HG03095 (cell line): ENCODE results near the gene SF3B1.
"Not testable (repeated sequence)": the region's sequence is repeated elsewhere in the genome, so short reads cannot be mapped to it uniquely, and the experiment has no call there.

ENCODE experiments used
- ATAC-seq: cut with Tn5 transposase; IDR thresholded peaks from one replicate; pipeline ENCODE4 v1.9.1; 2021; ENCODE audit warnings: moderate library complexity; ENCODE audit not compliant: unreplicated experiment

The SF3B1 gene

DNA sequence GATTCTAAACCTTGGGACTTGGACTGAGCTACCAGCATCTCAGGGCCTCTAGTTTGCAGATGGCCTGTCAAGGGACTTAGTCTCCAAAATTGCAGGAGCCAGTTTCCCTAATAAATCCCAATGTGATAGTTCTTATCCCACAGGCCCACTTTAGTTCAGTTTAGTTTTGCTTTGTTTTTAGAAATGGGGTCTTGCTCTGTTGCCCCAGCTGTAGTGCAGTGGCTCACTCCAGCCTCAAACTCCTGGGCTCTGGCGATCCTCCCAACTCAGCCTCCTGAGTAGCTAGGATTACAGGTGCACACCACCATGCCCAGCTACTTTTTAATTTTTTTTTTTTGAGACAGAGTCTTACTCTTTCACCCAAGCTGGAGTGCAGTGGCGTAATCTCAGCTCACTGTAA lies 2.6 kb upstream of the SF3B1 start:
- ATAC-seq = no peak

DNA sequence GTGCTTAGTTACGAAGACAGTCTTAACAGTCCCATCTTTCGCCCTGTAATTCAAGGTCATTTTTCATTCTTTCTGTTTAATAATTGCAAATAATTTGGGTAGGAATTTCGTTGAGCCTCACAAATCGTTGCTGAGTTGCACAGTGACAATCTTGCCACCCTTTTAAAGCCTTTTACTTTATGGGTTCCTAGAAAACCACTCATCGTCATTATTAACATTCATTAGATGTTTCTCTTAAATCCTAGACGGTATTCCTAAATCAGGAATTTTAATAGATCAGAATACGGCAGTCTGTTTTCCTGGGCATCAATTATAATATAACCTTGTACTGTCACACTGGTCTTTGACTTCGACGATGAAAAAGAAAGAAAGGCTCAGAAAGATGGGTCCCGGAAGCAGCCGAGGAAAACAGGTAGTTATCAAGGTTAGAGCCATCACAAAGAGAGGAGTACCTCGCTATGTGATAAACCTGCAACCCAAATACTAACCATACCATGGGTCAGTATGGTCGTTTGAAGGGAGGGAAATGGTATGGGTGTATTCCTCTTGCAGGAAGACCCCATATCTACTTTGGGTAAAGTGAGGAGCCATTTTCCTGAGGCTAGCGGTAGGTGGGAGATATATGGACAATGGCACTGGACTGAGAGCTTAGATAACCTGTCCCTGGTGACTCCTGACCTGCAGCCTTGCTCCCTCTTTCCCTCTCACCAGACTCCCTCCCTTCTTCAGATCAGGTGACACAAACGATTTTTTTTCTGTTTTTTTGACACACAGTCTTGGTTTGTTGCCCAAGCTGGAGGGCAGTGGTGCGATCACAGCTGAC lies 981 bp upstream of the SF3B1 start:
- ATAC-seq = no peak

DNA sequence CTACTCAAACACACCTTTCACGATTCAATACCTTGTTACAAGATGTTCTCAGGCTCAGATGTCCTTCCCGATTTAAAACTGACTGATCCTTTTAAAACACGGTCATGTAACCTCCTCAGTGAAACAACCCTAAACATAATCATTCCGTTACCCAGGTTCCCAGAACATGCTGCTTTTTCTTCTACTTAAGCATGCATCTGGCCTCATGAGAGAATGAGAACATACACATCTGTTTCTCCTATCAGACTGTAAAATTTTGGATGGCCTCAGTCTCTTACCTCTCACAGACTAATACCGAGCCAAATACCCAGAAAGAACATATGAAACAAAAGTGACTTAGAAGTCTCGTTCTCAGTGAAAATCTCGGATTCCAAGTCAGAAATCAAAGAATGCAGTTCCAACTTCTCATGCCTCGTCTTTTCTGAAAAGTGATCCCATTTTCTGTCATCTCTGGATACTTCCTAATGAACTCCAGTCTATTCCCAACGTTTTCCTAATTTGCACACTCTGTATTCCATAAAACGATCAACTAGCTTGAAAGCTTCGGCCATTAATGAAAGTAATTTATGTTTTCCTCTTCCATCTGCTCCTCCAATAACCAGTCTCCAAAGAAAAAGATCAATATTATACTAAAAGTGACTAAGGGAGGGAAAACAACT lies 919 bp downstream of the SF3B1 start:
- ATAC-seq = no peak

DNA sequence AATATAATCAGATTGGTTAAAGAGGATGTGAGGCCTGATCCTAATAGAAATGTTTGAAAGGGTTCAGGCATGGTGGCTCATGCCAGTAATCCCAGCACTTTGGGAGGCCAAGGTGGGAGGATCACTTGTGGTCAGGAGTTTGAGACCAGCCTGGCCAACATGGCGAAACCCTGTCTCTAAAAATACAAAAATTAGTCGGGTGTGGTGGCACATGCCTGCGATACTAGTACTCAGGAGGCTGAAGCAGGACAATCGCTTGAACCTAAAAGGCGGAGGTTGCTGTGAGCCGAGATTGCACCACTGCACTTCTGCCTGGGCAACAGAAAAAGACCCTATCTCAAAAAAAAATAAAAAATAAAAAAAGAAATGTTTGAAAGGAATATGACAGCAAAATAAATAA lies 2.3 kb downstream of the SF3B1 start:
- ATAC-seq = not testable (repeated sequence)

DNA sequence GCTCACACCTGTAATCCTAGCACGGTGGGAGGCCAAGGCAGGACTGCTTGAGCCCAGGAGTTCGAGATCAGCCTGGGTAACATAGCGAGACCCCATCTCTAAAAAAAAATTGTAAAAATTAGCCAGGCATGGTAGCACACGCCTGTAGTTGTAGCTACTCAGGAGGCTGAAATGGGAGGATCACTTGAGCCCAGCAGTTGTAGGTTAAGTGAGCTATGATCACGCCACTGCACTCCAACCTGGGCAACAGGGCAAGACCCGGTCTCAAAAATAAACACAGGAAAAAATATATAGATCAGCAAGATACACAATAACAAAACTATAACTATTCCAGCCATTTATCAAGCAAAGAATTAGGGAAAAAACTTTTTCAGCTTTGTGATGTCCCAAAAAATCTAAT lies 3.0 kb downstream of the SF3B1 start:
- ATAC-seq = no peak

DNA sequence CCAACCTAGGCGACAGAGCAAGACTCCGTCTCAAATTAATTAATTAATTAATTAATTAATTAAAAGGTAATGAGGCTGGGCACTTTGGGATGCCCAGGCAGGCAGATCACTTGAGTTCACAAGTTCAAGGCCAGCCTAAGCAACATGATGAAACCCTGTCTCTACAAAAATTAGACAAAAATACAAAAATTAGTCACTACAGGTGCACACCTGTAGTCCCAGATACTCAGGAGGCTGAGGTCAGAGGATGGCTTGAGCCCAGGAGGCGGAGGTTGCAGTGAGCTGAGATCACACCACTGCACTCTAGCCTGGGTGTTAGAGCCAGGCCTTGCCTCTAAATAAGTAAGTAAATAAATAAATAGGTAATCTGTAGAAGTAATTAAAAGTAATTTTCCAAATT lies 6.8 kb downstream of the SF3B1 start:
- ATAC-seq = no peak

DNA sequence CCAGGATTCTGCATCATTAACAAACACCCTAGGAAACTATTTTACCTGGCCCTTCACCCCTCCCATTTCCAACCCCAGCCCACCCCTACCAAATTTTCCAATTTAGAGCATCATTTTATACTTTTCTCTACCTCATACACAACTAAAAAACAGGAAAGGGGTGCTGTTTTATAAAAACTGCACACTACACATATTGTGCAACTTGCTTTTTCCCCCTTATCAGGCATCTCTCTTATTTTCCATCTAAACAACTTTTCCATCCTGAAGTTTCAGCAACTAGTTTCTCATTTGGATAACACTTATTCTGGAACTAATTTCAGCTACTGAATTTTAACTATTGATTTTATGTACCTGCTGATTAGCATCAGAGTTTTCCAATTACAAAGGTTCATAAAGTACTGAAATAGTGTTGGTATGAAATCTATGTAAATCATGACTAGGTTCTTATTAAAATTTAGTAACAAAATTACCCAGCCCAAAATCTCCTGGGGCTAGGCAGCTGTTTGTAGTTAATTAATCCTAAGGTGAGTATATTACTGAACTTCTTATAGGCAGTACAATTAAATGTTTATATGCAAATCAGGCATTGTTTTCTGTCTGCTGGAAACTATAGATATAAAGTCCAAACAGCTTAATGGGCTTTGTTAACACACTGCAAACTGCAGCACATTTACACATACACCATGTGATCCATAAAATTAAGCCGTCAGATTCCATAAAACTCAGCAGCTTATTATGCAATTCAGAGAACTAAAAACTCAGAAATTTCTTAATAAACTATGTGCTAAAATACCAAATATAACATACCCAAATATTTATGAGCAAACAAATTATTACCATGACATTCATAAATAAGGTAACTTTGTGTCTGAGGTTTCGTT lies 7.9 kb downstream of the SF3B1 start:
- ATAC-seq = no peak

DNA sequence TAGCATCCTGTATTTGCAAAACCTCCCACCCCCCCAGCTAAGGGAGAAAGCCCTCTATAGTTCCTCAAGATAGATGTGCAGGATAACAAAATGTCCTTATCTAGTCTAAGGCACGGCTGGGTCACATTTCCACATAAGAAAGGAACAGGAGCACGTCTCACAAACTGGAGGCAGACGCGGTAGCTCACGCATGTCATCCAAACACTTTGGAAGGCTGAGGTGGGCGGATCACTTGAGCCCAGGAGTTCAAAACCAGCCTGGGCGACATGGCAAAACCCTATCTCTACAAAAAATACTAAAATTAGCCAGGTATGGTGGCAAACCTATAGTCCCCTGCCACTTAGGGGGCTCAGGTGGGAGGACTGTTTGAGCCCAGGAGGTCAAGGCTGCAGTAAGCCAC lies 9.3 kb downstream of the SF3B1 start:
- ATAC-seq = no peak

DNA sequence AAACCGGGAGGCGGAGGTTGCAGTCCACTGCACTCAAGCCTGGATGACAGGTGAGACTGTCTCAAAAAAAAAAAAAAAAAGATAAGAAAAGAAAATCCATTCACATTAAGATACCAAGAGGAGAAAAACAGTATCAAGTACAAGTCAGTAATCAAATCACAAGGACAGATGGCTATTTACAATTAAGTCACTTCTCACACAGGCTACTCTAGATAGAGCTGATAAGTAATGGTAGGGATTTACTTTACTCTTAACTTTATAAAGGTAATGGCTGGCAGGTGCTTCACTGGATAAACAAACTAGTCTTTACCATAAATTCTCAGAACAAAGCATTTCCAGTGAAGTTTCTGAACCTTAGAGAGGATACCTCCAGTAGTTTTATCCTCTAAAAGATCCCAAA lies 11.5 kb downstream of the SF3B1 start:
- no peak for ATAC-seq

DNA sequence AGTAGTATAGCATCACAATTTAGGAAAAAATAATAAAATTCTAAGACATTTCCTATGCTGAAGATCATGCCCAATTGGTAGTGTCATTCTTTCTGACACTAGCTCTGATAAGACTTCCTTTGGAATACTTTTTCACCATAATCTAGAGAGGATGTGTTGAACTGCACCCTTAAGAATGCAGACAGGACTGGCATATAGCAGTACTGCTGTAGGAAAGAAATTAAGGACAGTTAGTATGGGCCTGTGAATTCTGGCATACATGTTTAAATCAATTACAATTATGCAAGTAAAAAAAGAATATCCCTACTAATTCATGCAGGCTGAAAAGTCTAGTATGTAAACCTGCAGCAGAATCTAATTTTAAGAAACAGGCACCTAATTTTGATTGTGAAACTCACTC lies 15.4 kb downstream of the SF3B1 start:
- no peak for ATAC-seq

DNA sequence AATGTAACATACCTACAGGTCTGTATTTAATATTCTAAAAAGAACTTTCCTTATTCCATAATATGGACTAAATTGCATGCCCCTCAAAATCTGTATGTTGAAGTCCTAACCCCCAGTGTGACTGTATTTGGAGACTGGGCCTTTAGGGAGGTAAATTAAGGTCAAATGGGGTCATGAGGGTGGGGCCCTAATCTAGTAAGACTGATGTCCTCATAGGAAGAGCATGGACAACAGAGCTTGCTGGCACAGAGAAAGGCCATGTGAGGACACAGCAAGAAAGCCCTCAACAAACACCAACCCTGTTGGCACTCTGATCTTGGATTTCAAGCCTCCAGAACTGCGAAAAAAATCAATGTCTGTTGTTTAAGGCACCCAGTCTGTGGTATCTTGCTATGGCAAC lies 18.6 kb downstream of the SF3B1 start:
- ATAC-seq = no peak

DNA sequence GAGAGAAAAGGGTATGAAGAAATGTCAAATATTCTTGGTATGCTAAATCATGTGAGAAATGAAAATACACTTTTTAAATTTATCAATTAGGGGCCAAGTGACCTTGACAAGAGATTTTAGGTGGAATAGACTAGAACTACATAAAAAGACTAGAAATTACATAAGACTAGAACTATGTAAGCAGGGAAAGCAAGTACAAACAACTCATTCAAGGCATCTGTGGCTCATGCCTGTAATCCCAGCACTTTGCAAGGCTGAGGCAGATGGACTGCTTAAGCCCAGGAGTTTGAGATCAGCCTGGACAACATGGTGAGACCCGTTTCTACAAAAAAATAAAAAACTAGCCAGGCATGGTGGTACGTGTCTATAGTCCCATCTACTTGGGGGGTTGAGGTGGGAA lies 20.3 kb downstream of the SF3B1 start:
- no peak for ATAC-seq

DNA sequence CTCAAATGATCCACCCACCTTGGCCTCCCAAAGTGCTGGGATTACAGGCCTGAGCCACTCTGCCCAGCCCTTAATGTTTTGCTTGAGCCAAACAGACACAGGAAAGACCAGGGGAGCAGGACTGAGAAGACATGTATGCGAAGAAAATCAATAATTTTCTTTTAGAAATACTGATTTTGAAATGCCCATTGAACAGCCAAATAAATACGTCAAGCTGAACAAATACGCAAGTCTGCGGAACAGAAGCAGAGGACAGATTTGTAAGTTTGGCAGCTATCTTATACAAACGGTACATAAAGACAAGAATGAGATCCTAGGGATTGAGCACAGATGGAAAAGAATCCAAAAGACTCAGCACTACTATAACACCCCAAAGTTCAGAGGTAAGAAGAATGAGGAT lies 20.8 kb downstream of the SF3B1 start:
- ATAC-seq = no peak

DNA sequence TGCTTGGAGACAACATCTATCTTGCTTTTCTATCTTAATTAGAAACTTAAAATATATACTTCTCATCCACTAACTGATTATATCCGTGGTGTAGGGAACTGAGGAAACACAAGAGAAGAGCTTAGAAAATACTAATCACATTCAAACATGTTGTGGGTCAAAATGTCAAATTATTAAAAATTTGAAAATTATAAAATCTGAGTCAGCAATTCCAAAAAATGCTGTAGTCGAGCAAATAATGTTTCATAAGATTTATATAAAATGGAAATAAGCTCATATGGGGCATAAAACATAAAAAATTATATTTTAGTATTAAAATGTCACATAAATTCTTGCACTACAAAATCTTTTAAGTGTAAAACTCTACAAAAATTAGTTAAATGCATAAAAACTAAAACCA lies 29.2 kb downstream of the SF3B1 start:
- no peak for ATAC-seq

DNA sequence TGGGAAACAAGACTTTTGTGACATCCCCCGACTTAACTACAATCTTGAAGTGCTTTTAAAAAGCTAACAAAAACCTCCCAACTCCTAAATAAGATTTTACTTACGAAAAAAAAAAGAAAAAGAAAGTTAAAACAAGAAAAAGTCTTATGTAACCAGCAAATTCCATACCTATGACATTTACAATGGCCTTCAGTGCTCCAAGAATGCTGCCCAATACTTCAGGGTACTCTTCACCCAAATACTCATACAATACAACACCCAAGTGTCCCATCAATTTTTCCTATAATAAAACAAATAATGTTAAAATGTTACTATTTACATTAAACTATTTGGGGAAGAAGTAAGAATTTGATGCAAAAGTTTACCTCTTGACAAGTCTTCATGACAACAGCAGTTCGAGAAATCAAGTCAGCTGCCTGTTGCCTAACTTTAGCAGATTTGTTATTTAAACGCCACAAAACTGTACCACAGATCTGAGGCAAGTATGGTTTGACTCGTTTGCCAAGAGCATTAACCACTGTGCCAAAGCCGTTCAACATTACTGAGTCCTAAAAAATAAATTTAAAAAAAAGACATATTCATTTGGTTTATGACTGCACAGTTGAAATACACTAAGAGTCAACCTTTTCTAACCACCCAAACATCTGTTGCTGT lies 34.8 kb downstream of the SF3B1 start:
- ATAC-seq = no peak

DNA sequence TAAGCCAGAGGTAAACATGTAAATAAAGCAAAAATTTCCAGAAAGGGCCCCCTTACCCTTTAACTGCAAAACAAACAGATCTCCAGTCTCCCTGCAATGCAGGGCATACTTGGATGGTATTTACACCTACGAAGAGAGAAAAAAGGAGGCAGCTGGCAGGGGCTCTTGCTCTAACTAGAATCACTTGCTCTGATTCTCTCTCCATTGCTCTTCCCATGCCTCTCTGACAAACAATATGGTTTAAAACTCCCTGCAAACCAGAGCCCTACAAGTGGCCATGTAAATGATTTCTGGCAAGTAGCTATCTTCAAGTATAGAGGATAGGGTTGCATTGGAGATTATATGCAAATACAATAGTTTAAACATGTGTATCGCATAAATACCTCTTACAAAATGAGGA lies 35.9 kb downstream of the SF3B1 start:
- no peak for ATAC-seq

DNA sequence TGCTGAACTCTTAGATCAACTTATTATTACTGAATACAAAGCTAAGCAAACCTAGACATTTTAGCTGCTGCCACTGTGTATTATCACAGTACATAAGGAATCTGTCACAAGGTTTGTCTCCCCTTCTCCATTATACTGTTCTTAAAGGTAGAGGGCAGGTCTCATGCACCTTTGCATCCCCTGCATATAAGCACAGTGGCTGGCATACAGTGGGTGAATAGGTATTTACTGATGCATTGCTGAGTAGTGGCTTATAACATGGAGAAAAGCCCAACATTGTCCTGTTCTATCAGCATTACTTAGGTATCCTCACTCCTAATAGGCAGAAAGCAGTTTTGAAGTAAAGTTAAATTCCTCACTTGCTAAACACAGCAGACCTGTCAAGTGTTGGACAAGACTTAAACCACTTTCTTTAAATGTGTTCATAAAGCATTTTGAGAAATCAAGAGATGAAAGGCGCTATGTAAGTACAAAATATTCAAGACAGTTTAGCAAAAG lies 43.6 kb downstream of the SF3B1 start:
- no peak for ATAC-seq

DNA sequence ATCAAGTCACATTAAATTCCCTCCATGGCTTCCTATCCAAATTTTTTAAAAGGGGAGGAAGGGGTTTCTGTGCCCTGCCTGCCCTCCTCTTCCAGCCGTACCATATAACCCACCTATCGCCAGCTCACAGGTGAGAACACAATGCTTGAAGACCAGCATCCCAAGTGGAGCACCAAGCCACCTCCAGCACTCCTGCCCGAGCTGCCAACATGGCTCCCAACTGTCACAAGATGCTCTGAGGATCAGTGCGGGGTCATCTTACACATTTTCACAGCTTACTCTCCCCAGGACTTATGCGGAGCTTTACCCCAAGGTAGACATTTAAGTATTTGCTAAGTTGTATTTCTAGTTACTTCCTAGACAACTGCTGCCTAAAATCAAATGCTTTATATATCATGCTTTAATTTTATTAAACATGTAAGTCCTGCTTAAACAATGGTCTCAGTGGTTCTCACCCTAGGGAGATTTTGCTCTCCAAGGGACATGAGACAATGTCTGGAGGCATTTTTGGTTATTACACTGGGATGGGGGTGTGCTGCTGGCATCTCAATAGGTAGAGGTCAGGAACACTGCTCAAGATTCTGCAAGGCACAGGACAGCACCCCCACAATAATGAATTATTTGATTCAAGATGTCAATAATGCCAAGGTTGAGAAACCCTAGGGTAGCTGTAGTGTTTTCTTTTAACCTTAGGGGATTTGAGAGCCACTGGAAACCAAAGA lies 45.8 kb downstream of the SF3B1 start:
- no peak for ATAC-seq

DNA sequence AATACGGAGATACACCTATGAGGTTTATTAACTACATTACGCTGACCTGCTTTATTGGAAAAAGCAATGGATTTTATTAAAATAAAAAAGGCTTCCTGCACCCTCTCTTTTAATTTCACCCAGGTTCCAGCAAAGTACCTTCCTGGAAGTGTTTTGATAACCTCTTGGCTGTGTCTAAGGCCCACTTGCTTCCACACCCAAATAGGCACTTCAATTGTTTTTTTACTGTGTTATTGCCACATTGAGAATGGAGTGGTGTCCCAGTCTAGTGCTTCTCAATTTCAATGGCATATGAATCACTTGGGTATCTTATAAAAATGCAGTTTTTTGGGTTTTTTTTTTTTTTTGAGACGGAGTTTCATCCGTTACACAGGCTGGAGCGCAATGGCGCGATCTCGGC lies 47.6 kb downstream of the SF3B1 start:
- no peak for ATAC-seq

DNA sequence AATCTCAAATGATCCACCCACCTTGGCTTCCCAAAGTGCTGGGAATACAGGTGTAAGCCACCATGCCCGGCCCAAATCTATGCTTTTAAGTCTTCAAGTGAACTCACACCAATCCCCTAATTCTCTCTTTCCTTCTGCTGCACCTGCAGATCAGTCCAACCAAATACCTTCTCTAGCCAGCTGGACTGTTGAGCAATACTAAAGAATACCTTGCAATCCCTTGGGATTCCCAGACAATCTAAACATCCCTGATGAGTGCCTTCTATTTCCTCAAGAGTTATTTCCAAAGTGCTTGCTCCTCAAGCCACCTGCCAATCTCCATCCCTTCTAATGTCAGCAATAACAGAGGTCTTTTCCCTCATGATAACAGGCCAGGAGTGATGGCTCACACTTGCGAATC lies 48.6 kb downstream of the SF3B1 start:
- no peak for ATAC-seq
